GM18909 (cell line): Measurements from ENCODE around the gene VPS8.
"Not testable (repeated sequence)": the region's sequence is repeated elsewhere in the genome, so short reads cannot be mapped to it uniquely, and the experiment has no call there.

Experiments used
- ATAC-seq: cut with Tn5 transposase; IDR thresholded peaks from one replicate; pipeline ENCODE4 v1.9.1; 2021; ENCODE audit warnings: mild to moderate bottlenecking; ENCODE audit not compliant: unreplicated experiment, poor library complexity

The VPS8 gene

DNA sequence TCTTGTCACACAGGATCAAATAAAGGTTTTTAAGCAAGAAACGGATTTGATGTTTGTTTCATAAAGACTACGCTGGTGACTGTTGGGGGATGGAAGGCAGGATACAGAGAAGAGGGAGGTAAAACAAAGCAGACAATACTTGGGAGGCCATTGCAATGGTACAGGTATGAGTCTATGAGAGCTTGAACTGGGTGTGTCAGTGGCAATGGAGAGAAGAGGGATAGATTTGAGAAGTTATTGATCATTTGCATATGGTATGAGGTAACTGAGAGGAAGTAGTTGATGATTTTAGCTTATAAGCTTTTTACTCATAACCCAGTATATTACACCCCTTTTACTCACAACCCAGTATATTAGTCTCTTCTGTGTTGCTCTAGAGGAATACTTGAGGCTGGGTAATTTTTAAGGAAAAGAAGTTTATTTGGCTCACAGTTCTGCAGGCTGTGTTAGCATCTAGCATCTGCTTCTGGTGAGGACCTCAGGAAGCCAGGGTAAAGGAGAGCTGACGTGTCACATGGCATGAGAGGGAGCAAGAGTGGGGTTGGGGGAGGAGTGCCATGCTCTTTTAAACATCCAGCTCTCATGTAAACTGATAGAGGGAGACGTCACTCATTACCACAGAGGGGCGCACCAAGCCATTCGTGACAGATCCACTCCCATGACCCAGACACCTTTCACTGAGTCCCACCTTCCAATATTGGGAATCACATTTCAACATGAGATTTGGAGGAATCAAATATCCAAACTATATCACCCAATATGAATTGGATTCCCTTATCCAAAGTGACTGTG lies 153.9 kb downstream of the VPS8 start:
- ATAC-seq, result no peak

DNA sequence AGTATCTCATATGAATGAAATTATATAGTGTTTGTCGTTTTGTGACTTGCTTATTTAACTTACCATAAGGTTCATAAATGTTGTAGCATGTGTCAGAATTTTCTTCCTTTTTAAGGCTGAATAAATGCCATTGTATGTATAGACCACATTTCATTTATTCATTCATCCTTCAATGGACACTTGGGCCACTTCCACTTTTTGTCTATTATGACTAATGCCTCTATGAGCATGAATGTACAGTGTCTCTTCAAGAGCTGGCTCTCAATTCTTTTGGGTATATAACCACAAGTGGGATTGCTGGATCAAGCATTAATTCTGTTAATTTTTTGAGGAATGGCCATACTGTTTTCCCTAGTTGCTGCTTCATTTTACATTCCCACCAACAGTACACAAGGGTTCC lies 156.1 kb downstream of the VPS8 start:
- no peak for ATAC-seq

DNA sequence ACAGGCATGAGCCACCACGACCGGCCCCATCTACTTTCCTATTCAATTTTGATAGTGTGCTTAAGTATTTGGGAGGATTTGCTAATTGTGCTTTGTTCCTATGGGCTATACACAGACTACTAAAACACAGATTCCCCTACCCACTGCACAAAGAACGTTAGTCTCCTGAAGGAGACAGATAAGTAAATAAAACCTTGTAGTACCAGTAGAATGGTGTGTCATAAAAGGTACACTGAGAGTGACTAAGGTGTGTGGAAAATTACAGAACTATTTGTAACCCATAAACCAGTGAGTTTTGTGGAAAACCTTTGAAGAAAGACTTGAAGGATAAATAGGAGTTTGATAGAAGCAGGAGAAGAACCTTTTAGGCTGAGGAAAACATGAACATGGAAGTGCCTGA lies 158.2 kb downstream of the VPS8 start:
- no peak for ATAC-seq

DNA sequence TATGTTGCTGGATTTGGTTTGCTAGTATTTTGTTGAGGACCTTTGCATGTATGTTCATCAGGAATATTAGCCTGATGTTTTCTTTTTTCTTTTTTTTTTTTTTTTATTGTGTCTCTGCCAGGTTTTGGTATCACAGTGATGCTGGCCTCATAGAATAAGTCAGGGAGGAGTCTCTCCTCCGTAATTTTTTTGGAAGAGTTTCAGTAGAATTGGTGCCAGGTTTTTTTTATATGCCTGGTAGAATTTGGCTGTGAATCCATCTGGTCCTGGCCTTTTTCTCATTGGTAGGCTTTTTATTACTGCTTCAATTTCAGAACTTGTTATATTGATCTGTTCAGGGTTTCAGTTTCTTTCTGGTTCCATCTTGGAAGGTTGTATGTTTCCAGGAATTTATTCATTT lies 165.8 kb downstream of the VPS8 start:
- ATAC-seq, result no peak

DNA sequence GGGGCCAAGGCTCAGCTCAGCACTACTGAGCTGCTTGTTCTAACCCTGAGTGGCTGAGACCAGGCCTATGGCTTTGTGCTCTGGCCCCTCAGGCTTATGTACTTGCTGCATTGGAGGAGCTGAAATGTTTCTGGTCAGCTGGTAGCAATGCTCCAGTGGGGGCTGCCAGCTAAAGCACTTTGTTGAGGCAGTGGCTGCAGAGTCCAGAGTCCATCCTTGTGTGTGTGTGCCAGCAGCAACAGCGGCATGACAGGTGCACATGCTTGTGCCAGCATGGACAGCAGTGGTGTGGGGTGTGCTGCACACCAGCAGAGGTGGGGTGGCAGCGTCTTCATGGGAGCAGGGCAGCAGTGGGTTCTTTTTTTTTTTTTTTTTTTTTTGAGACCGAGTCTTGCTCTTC lies 169.1 kb downstream of the VPS8 start:
- no peak for ATAC-seq

DNA sequence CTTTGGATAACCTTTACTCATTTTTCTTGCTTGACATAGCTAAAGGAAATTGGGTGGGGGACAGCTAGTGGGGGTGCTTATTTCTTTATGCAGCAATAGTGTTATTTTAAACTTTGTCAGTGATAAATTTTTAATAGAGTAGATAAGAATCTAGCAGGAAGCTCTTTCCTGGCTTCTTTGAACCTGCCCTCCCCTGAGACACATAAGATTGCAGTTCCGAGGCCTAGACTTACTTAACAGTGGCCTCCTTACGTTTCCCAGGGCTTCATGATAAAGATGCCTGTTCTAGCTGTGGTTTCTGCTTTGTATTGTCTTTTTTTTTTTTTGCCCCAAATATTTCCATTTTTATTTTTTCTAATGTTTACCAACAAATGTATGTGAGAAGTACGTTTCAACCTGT lies 170.1 kb downstream of the VPS8 start:
- ATAC-seq, result no peak

DNA sequence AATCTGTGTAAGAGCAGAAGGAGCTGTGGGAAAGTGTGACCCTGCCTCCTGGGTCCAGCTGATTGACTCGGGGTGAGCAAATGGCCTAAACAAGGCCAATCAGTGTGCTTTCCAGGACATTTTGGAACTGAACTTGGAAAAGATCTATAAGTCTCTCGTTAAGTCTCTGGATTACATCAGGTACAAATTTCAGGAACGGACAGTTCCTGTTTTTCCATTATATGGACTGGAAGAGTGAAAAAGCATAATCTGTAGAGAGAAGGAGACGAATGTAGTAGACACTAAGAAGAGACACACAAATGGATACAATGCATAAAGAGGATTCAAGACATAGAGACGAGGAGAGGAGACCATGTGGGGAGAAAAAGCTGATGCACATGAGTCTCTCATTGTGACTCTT lies 173.6 kb downstream of the VPS8 start:
- ATAC-seq, result no peak

DNA sequence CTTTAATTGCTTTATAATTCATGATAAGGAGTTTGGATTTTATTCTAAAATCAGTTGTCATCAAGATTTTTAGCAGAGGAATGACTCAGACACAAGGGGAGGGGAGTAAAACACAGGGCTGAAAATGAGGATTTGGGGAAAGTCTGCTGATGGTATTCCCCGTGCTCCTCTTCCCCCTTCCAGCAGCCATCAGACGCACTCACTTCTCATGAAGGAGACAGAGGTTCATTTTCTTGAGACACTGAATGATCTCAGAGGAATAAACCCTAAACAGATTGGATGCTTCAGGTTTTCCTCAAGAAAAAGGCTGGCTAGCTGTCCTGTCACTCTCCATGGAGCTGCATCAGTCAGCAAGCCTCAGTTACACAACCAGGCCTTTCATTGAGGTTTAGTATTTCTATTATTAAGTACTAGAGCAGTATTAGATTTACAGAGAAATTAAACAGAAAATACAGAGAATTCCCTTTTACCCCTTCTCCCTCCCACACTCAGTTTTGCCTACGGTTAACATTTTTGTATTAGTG lies 174.5 kb downstream of the VPS8 start:
- no peak for ATAC-seq

DNA sequence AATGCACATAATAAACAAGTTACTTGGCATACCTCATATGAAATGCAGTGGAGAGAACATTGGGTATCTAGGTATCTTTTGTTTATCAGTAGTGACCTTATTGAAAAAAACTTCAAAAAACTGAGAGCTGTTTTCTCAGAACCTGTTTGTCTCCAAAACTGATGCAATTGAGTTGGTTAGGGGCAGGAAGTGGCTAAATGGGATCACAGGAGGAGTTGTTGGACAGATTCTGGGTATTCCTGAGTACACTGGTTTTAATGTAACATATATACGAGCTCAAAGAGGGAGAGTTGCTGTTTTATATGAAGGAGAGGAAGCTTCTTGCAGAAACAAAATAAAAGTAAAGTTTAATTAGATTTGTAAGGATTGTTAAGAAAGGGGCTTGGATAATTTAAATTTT lies 181.4 kb downstream of the VPS8 start:
- no peak for ATAC-seq

DNA sequence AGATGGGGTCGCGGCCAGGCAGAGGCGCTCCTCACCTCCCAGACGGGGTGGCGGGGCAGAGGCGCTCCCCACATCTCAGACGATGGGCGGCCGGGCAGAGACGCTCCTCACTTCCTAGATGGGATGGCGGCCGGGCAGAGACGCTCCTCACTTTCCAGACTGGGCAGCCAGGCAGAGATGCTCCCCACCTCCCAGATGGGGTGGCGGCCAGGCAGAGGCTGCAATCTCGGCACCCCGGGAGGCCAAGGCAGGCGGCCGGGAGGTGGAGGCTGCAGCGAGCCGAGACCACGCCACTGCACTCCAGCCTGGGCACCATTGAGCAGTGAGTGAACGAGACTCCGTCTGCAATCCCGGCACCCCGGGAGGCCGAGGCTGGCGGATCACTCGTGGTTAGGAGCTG lies 191.9 kb downstream of the VPS8 start:
- ATAC-seq, result not testable (repeated sequence)

DNA sequence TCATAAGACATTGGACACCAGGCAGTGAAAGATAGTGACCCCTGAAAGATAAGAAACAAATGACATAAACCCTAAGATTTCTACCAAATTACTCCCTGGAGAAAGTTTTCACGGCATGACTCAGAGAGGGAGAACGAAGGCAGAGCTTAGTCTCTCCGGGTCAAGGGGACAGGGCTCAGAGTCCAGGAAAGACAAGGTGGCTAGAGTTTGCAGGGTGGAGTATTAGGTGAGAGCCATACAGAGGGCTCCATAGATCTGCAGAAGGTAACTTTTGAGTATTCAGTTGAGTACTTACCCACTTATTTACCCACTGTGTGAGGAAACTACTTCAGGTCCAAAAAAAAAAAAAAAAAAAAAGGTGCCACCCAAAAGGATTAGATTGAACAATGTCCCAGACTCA lies 197.7 kb downstream of the VPS8 start:
- ATAC-seq, result no peak

DNA sequence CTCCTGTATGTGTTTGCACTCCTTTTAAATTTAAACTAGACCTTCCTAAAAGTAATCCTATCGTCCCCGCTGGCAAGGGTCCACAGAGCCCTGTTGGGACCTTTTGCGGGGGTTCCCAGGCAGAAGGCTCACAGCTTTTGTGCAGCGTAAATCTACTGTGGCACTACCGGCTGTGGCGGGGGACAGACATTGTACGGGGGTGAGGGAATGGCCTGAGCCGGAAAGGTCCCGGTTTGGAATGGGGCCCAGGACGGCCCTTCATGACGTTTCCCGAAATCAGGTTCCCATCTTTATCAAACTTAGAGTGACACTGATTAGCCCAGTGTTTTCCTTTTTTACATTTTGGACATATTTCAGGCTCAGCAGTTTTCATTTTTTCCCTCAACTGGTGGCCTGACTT lies 205.6 kb downstream of the VPS8 start:
- ATAC-seq, result not testable (repeated sequence)

DNA sequence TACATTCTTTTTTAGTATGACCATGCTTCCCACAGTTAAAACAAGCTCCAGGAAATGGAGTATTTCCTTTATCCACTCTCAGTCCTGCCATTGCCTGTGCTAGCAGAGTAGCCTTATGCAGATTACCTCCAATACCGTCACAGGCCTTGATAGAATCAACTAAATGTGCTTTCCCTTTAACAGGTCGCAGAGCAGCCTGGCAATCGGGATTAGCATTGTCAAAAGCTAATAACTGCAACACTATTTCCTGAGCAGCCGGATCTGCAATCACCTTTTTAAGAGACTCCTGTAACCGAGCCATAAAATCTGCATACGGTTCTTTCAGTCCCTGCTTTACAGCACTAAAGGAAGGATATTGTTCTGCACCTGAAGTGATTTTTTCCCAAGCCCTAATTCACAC lies 206.0 kb downstream of the VPS8 start:
- not testable (repeated sequence) for ATAC-seq

DNA sequence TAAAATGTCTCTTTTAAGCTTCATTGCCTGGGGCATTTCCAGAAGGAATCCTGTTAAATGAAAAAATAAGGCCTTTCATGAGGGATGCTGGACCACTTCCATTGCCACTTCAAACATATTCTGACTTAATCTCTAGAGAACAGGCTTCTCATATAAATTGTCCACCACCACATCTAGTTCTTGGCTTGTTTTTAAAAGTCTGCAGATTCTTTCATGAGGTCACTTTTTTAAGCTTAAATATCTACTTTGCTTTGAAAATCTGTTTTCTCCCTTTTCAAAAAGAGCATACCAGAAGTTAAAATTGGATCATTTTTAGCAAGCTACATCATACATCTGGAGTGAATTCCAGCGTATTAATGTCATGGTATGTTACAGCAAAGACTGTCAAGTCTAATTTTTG lies 209.3 kb downstream of the VPS8 start:
- no peak for ATAC-seq

DNA sequence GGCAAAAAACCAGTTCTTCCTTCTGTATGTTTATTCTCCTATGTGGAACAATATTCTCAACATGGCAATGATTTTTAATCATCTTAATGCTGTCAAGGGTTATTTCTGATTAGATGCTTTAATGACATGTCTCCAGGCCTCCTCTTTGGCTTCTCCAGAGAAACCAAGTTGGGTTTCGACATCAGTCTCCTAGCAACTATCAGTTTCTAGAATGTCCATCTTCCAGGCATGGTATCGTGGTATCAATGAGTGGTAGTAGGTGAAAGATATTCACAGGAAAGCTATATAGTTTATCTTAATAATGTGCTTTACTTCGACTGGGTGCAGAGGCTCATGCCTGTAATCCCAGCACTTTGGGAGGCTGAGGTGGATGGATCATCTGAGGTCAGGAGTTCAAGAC lies 212.4 kb downstream of the VPS8 start:
- ATAC-seq, result no peak

DNA sequence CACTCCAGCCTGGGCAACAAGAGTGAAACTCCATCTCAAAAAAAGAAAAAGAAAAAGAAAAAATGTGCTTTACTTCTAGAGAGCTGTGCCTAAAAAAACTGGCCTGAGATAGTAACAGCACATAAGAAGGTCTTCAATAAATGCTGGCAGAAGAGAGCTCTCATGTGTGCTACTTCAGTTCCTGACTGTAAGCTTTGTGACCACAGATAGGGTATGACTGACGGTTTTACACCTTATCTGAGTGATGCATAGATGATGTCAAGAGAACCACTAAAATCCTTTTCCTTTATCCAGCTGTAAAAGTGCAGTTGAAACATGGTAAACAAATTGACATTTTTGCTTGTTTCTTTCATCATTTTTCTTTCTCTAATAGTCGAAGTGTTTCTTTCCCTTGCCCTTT lies 213.0 kb downstream of the VPS8 start:
- ATAC-seq, result no peak

DNA sequence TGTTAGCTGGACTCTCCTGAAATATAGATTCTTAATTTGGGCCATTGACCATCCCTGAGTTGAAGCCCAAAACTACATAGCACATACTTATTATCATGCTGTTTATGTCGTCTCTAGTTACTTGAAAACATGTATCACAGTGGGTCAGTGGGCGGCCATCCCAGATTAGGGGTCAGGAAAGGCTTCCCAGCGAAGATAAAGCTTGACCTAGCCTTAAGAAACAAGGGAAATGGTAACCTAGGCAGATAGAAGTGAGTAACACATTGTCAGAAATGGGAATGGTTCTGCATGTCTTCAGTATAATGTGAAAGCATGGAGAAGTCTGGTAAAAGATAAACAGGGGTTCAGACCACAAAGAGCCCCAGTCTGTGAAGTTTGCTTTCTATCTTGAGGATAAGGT lies 216.2 kb downstream of the VPS8 start:
- no peak for ATAC-seq

DNA sequence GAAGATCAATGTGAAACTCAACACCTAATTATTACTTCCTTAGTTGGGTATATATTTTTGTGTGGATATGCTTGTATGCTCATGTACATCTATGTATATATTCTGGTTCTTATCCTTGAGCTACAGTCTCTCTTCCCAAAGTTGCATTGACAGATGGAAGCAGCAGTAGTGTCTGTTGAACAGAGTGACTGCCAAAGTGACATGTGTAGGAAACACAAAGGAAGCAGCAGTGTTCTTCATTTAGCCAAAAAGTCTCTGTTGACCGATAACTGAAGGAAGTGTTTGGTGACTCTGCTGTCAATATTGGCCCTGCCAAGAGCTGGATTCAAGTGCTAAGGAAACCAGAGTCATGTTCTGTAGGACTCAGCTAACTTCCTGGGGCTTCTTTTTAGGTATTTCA lies 217.1 kb downstream of the VPS8 start:
- no peak for ATAC-seq

DNA sequence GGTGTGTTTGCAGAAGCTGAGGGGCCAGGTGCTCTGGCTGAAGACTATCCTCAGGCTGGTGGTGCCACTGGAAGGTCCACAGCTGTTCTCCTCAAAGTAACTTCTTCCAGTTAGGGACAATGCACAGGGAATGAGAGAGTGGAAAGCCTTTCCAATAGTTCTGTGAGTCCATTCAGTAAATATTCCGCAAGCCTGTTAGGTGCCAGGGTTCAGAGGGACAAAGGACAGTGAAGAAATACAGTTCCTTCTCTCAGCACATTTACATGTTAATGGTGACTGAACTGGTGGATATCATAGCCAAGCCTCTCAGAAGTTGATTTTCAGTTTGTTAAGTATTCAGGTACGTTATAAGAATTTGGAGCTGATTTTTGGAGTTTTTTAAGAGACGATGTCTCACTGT lies 218.4 kb downstream of the VPS8 start:
- no peak for ATAC-seq

DNA sequence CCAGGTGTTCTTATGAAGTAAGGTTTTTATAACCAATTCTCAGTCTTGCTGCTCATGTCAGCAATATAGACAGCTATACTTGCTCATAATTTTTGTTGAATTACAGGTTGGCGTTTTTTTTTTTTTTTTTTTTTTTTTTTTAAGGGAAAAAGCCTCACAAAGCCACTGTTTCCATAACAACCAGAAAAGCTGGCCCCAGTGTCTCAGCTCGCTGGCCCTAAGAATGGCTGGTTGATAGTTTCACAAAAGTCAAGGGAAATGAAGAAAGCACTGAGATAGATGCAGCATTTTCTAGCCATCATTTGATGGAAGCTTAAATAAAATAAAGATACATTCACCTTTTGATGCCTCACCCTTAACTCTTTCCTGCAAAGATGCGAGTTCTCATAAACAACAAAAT lies 219.0 kb downstream of the VPS8 start:
- ATAC-seq, result no peak

DNA sequence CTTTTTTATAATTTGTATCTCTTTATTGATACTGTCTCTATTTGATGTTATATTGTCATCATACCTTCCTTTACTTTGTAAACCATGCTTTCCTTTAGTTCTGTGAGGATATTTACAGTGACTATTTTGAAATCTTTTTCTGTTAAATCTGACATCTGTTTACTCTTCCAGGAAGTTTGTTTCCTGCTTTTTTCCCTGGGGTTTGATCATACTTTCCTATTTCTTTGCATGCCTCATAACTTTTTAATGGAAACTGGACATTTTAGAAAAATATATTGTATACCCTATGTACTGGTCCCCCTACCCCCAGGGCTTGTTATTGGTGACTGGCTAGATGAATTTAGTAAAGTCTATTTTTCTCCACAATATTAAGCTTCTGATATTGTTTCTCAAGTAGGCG lies 225.8 kb downstream of the VPS8 start:
- no peak for ATAC-seq

DNA sequence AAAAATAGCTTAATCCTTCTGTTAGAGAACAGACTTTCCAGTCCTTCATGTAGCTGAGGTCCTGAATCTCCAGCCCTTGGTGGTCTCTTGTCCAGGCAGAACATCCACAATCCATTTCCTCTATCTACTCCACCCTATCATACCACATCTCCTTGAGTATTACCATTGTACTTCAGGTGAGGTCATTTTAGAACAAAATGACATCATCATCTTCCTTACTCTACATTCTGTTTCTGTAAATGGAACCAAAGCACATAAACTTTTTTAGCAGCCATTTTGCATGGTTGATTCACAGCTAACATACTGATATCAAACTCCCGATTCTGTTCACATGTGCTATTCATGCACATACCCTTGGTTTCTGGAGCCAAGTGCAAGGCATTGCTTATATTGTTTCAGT lies 228.5 kb downstream of the VPS8 start:
- no peak for ATAC-seq
